A172 (cell line): ENCODE measurements around the gene LCN12. TPM values are rescaled to one million over a fixed set of nuclear protein-coding genes. Genes with fewer than 3 reads are reported as not detected.
"Not testable (repeated sequence)": the region's sequence is repeated elsewhere in the genome, so short reads cannot be mapped to it uniquely, and the experiment has no call there.

Experiments
- DNase-seq: peaks from one replicate; pipeline ENCODE4 v3.0.0-alpha.2; 2015; ENCODE audit warnings: low spot score
- total RNA-seq: library from RNA; depleted of rRNA; stranded (reverse); fragments of >200 nt; shearing (Covaris generic); gene quantifications from 2 replicates; pipeline ENCODE4 v1.2.3, GENCODE V29; 2014; rRNA removed

The LCN12 gene
- total RNA-seq, 1 experiment from 2014 or later: 2.2 TPM

DNA sequence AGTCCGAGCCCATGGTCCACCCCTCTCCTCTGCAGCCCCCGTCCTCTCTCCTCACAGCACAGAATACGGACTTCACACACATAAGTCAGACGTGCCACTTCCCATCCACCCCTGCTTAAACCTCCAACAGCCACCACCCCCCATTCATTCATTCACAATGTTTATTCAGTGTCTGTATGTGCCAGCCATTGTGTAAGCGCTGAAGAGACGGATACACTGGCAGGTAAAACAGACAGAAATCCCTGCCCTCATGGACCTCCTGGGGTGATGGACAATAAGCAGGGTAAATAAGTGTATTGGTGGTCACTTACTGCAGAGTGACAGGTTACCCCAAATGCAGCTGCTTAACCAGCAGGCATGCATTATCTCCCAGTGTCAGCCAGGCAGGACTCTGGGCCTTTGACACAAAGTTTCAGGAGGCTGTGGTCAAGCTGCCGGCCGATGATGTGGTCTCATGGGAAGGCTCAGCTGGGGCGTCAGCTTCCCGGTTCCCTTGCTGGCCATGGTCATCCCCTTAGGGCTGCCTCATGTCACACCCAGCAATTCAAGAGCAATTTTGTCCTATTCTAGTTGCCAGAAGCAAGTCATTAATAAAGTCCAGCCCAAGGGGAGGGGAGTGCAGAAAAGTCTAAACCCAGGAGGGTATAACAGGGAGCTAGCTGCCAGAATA is 38.3 kb downstream of the LCN12 start:
- DNase-seq: no peak

DNA sequence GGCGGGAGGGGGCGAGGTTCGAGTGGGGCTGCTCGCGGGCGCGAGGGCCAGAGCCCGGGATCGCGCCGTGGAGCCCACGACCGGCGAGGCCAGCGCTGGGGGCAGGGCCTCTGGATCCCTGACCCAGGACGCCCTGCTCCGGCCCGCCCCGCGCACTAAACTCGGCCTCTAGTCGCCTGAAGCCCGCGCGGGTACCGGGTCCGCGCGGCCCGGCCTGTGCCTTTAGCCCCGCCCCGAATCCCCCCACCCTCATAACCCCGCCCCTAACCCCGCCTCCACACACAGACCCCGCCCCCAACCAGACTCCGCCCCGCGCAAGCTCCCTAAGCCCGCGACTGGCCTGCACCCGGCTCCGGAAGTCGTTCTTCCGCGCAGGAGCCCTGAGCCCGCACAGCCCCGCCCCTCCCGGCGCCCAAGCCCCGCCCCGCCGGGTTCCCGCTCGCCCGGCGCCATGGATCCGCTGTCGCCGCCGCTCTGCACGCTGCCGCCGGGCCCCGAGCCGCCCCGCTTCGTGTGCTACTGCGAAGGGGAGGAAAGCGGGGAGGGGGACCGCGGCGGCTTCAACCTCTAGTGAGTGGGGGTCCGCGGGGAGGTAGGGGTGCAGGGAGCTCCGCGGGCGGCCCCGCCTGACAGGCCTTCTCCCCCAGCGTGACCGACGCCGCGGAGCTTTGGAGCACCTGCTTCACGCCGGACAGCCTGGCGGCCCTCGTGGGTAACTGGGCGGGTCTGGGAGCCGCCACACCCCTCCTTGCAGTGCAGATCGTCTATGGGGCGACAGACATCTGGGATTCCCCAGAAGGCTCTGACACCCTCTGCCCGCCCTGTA is 40.1 kb downstream of the LCN12 start, which contains the start of gene PAXX:
TSS of gene PAXX (plus strand) at position 430 of the 826 bp plus-strand sequence. CDS start at position 452, 22 bp downstream.
- DNase-seq: peak; percentile 90

DNA sequence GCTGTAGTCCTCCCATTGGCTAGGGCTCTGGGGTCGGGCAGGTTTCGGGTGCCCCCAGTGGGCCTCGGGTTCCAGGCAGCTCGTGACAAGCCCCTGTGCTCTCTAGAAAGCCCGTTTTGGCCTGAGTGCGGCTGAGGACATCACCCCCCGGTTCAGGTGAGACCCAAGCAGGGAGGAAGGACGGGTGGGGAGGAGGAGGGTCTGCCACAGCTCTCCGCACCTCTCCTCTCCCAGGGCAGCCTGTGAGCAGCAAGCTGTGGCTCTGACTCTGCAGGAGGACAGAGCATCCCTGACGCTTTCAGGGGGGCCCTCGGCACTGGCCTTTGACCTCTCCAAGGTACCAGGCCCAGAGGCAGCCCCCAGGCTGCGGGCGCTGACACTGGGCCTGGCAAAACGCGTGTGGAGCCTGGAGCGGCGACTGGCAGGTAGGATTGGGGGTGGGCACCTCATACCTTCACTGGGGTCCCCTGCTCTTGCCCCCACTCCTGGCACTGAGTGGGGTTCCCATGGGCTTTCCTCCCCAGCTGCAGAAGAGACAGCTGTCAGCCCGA is 40.8 kb downstream of the LCN12 start:
- no peak for DNase-seq

DNA sequence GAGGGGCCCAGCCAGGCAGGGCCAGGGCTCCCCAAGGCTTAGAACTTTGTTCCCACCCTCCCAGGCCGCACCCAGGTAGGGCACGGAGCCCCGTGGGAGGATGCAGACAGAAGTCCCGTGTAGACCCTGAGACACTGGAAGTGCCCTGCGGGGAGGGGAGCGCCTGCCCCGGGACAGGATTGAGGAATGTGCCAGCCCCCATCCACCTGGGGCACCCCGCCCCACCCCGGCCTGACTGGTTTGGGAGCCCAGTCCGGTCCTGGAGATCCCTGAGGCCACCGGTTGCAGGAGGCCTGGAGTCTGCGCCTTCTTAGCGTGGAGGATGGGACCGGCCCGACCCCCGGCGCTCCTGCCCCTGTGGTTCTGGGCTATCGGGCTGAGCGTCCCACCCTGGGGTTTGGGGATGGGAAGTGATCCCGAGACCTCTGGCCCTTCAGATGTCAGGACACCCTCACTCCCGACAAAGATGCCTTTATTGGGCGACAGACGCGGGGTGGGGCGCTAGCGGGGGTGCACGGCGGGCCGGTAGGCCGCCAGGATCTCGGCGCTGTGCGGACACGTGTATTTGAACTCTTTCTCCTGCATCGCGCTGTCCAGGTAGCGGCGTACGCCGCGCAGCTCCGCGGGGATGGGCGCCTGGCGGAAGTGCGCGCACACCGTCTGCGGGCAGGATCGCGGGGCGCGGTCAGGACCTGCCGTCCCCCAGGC is 42.3 kb downstream of the LCN12 start:
- DNase-seq: no peak

DNA sequence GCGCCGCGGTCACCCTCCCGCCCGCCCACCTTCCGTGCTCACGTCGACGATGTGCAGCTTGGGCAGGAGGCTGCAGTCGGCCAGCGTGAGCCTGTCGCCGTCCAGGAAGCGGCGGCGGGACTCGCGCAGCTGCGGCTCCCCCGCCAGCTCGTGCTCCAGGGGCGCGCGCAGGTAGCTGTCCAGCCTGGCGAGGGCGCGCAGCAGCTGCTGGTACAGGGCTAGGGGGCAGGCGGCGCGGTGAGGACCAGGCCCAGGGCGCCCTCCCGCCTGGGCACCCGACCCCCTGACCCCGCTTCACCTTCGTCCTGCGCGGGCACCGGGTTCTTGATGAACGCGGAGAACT is 42.8 kb downstream of the LCN12 start:
- no peak for DNase-seq

DNA sequence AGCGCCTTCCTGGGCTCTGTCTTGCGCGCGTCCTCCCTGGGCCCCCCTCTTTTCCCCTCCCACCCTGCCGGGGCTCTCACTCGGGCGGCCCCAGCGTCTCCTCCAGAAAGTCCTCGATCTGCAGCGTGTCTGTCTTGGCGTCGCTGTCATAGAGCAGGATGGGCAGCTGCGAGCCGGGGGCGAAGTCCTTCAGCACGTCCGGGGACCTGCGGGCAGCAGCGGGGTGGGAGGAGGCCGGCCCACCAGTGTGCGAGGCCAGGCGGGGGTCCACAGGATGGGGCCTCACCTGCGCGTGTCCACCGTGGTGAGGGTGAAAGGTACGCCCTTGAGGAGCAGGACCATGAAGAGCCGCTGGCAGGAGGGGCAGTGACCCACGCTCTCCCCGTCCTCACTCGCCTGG is 43.3 kb downstream of the LCN12 start:
- no peak for DNase-seq

DNA sequence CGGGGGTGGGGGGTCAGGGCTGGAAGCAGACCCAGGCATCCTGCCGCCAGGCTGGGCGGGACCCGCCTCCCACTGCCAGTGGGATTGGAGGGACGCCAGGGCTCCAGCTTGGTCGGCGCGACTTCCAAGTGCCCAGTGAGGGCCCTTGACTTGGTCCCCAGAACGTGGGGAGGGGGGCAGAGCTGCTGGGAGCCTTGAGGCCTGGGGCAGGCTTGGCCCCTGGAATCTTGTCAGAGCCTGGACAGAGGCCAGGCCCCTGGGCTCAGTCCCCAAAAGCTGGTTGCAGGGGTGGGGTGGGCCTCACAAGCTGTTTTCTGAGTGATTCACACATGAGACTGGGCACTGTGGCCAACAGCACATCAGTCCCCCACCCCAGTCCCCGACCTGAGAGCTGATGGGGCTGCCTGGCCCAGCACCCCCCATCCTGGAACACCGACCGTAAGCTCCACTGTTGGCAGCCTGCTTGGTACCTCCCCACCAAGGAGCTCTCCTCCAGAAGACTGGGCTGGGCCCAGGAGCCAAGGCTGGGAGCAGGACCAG is 43.8 kb downstream of the LCN12 start:
- DNase-seq: peak; percentile 81

DNA sequence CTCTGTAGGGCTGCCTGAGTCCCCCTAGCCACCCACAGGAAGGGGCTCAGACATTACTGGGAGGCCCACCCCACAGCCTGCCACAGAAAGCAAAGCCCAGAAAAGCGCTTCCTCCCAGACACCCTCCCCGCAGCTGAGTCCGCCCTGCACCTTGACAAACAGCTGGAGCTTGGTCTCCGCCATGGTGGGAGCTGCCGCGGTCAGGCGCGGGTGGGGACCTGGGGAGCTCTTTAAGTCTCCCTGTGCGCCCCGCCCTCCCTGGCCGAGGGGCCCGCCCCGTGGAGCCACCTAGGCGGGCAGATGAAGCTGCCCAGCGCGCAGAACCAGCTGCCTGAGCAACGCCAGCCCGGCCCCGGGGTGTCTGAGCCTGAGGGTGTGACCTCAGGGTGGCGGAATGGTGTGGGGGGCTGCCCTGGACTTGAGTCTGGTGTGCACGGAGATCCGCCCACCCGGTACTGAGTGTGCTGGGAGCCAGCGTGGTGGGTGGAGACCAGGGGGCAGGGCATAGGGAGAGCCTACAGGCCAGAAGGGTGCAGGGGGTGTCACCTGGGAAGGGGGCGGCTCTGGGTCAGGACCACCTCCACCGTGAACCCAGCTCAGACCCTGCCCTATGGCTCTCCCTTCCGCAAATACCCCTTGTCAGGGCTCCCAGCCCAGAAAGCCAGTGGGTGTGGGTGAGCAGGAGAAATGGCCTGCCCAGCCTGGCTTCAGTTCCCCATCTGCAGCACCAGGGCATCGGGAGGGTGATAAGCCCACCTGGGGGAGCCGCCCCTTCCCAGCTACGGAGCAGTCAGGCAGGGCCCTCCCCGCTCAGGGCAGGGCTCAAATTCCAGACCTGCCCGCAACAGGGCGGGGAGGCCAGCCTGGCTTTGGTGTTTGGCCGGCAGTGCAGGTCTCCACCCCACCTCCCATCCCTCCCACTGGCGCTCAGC is 44.6 kb downstream of the LCN12 start, which contains the start of gene CLIC3:
TSS of gene CLIC3 (minus strand) at position 208 of the 932 bp plus-strand sequence. CDS start at position 183, 25 bp downstream.
- peak; percentile 88 for DNase-seq

DNA sequence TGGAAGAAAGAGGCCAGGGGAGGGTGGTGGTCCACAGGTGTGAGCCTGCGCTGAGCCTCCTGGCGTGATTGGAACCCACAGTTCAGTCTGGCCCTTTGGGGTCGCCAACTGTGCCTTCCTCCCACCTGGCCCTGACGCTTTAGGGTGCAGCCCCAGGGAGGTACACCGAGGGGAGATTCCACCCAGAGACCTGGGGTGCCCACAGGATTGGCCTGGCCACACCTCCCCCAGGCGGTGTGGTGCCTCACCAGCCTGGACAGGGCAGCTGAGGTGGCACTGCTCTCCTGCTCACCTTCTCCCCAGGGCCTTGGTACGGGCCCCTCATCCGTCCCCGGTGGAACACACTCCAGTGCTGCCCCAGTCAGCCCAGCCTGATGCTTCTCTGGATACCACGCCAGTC is 45.3 kb downstream of the LCN12 start:
- DNase-seq: peak; percentile 45

DNA sequence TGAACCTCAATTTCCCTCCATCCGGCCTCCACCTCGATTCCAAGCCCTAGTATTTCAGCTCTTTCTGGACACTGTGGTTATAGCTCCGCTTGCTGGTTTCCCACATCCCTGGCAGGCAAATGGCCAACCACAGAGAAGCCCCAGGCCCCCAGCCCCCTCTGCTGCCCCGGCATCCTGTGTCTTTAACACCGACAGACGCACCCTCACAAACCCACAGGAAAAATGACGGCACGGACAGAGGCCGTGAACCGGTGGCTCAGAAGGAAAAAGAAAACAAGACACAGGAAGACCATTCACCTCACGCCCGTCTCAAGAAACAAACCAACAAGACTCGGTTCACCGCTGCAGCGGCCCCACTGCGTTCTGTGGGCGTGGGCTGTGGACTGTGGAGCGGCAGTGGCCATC is 45.8 kb downstream of the LCN12 start:
- peak; percentile 40 for DNase-seq

DNA sequence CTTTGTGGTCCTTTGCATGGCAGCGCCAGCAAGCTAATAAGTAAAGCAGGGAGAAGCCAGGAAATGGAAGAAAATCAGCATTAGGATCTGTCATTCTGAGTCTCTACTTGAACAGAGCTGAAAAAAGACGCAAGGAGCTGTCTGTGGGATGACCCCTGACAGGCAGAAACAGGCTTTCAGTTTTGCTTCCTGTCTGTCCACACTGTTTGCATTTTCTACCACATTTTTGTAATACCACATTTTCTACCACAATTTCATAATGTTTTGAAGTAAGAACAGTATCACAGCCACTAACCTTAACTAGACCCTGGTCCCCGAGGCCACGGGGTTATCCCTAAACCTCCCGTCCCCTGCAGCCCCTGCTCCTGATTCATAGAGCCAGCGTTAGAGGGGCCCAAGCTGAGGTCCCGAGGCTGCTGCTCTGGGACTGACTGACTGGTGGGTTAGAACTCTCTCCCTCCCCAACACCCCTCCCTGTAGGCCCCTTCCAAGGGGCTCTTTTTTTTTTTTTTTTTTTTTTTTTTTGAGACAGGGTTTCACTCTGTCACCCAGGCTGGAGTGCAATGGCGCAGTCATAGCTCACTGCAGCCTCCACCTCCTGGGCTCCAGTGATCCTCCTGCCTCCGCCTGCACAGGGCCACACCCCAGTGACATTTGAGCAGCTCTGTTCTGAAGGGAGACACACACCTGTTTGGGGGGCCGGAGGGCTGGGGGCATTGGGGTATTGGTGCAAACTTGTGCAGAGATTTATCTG is 48.3 kb downstream of the LCN12 start:
- DNase-seq: peak; percentile 48

DNA sequence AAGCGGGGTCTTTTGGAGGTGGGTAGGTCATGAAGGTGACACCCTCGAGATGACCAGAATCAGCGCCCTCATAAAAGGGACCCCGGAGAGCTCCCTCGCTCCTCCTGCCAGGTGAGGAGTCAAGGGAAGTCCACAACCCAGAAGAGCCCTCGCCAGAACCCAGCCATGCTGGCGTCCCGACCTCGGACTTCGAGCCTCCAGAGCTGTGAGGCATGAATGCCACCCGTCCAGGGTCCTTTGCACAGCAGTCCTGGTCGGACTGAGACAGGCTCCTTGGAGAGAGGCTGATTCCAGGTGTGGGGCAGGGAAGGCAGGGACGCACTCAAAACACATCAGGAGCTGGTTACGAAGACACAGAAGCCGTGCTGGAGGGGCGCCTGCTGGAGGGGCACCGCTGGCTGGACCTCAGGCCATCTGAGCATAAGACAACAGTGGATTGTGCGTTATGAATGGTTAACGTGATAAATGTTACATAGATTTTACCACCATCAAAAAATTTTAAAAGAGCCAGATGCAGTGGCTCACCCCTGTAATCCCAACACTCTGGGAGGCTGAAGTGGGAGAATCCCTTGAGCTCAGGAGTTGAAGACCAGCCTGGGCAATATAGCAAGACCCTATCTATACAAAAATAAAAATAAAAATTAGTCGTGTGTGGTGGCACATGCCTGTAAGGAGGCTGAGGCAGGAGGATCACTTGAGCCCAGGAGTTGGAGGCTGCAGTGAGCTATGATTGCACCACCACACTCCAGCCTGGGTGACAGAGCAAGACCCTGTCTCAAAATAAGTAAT is 50.0 kb downstream of the LCN12 start:
- no peak for DNase-seq

DNA sequence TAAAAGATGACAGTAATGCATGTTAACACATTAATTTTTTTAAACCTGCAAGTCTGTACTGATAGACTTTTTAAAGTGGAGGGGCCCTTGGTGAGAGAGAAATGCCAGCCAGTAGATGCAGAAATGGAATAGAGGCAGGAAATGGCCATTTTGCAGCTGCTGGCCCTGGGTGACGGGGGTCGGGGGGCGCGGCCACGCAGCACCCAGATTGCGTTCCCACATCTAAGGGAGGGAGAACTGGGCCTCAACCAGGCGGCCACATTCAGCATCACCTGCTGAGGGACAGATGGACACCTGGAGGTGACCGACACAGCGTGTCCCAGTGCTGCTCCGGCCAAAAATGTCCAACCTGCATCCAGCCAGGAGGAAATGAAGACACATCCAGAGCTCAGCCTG is 50.6 kb downstream of the LCN12 start:
- DNase-seq: no peak

DNA sequence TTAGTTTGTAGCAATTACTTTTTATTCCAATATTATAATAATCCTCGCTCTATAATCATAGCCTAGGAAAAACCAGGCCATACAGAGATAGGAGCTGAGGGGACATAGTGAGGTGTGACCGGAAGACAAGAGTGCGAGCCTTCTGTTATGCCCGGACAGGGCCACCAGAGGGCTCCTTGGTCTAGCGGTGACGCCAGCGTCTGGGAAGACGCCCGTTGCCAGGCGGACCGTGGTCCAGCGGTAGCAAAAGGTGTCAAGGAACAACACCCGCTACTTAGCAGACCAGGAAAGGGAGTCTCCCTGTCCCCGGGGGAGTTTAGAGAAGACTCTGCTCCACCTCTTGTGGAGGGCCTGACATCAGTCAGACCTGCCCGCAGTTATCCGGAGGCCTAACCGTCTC is 52.2 kb downstream of the LCN12 start:
- not testable (repeated sequence) for DNase-seq

Other genes with a start within 250 kb of the LCN12 start
- 16.0 and 16.7 TPM in 2 replicates for gene DIPK1B, start 239.7 kb upstream of the LCN12 start, total RNA-seq
- not detected in 2 replicates for gene LCN10, start 209.3 kb upstream of the LCN12 start, total RNA-seq
- gene LCN6, start 203.7 kb upstream of the LCN12 start, total RNA-seq: not detected in 2 replicates
- gene LCN8, start 194.0 kb upstream of the LCN12 start, total RNA-seq: not detected in 2 replicates
- not detected in 2 replicates for gene LCN15, start 187.8 kb upstream of the LCN12 start, total RNA-seq
- gene TMEM141, start 160.9 kb upstream of the LCN12 start, total RNA-seq: 74.4 and 101 TPM in 2 replicates
- gene CCDC183, start 155.9 kb upstream of the LCN12 start, total RNA-seq: 0.45 and 0.55 TPM in 2 replicates
- gene RABL6, start 144.3 kb upstream of the LCN12 start, total RNA-seq: 138 and 144 TPM in 2 replicates
- gene AJM1, start 109.8 kb upstream of the LCN12 start, total RNA-seq: 1.8 and 2.1 TPM in 2 replicates
- 119 and 151 TPM in 2 replicates for gene PHPT1, start 102.9 kb upstream of the LCN12 start, total RNA-seq
- 7.3 and 8.0 TPM in 2 replicates for gene MAMDC4, start 99.9 kb upstream of the LCN12 start, total RNA-seq
- gene EDF1, start 86.0 kb upstream of the LCN12 start, total RNA-seq: 882 and 886 TPM in 2 replicates
- 20.9 and 28.4 TPM in 2 replicates for gene TRAF2, start 65.8 kb upstream of the LCN12 start, total RNA-seq
- 379 and 400 TPM in 2 replicates for gene FBXW5, start 7.5 kb upstream of the LCN12 start, total RNA-seq
- not detected in 2 replicates for gene C8G, start 7.0 kb upstream of the LCN12 start, total RNA-seq
- gene PTGDS, start 25.2 kb downstream of the LCN12 start, total RNA-seq: 1.6 TPM in 1 of 2 replicates, not detected in the other
- gene LCNL1, start 30.7 kb downstream of the LCN12 start, total RNA-seq: 0.26 TPM in 1 of 2 replicates, not detected in the other
- 104 and 109 TPM in 2 replicates for gene PAXX, start 40.1 kb downstream of the LCN12 start, total RNA-seq
- gene CLIC3, start 44.3 kb downstream of the LCN12 start, total RNA-seq: 126 and 133 TPM in 2 replicates
- 32.3 and 33.5 TPM in 2 replicates for gene ABCA2, start 76.0 kb downstream of the LCN12 start, total RNA-seq
- gene FUT7, start 79.8 kb downstream of the LCN12 start, total RNA-seq: 0.07 TPM in 1 of 2 replicates, not detected in the other
- 47.4 and 49.6 TPM in 2 replicates for gene NPDC1, start 93.9 kb downstream of the LCN12 start, total RNA-seq
- gene ENTPD2, start 101.8 kb downstream of the LCN12 start, total RNA-seq: not detected in 2 replicates
- gene SAPCD2, start 118.3 kb downstream of the LCN12 start, total RNA-seq: 76.4 and 92.3 TPM in 2 replicates
- 94.6 and 109 TPM in 2 replicates for gene UAP1L1, start 125.2 kb downstream of the LCN12 start, total RNA-seq
- 196 and 197 TPM in 2 replicates for gene MAN1B1, start 134.7 kb downstream of the LCN12 start, total RNA-seq
- gene DPP7, start 162.5 kb downstream of the LCN12 start, total RNA-seq: 251 and 263 TPM in 2 replicates
- not detected in 2 replicates for gene GRIN1, start 186.9 kb downstream of the LCN12 start, total RNA-seq
- gene LRRC26, start 217.8 kb downstream of the LCN12 start, total RNA-seq: not detected in 2 replicates
- not detected in 2 replicates for gene TMEM210, start 219.8 kb downstream of the LCN12 start, total RNA-seq
- 23.1 and 29.2 TPM in 2 replicates for gene ANAPC2, start 236.3 kb downstream of the LCN12 start, total RNA-seq
- 257 and 270 TPM in 2 replicates for gene SSNA1, start 236.4 kb downstream of the LCN12 start, total RNA-seq
- 26.9 and 34.5 TPM in 2 replicates for gene TPRN, start 248.5 kb downstream of the LCN12 start, total RNA-seq